HG02970 (cell line): ENCODE measurements around the gene DNM1L.
"Not testable (repeated sequence)": the region's sequence is repeated elsewhere in the genome, so short reads cannot be mapped to it uniquely, and the experiment has no call there.

ENCODE experiments used
- ATAC-seq: cut with Tn5 transposase; IDR thresholded peaks from one replicate; pipeline ENCODE4 v1.9.1; 2021; ENCODE audit warnings: mild to moderate bottlenecking, moderate library complexity, moderate number of reproducible peaks; ENCODE audit not compliant: unreplicated experiment, low FRiP score

Gene DNM1L

GRCh38 chr12:32695787-32696186 lies 16.7 kb downstream of the DNM1L start:
- no peak for ATAC-seq

- ATAC-seq: no peak
These were observed 18.3 kb downstream of the DNM1L start for GRCh38 chr12:32697445-32697844.

- no peak for ATAC-seq
These were observed 19.2 kb downstream of the DNM1L start for GRCh38 chr12:32698285-32698684.

GRCh38 chr12:32699437-32699836 lies 20.3 kb downstream of the DNM1L start:
- not testable (repeated sequence) for ATAC-seq

- ATAC-seq: no peak
These were observed 23.4 kb downstream of the DNM1L start for GRCh38 chr12:32702473-32702872.

GRCh38 chr12:32702946-32703345 lies 23.8 kb downstream of the DNM1L start:
- no peak for ATAC-seq

- ATAC-seq: no peak
These were observed 26.7 kb downstream of the DNM1L start for GRCh38 chr12:32705783-32706182.

- no peak for ATAC-seq
These were observed 27.4 kb downstream of the DNM1L start for GRCh38 chr12:32706335-32707024.

GRCh38 chr12:32708926-32709325 lies 29.8 kb downstream of the DNM1L start:
- ATAC-seq: no peak

GRCh38 chr12:32714772-32715171 lies 35.7 kb downstream of the DNM1L start:
- no peak for ATAC-seq

GRCh38 chr12:32718926-32719325 lies 39.8 kb downstream of the DNM1L start:
- no peak for ATAC-seq

- not testable (repeated sequence) for ATAC-seq
These were observed 46.2 kb downstream of the DNM1L start for GRCh38 chr12:32725308-32725707.

GRCh38 chr12:32726286-32726685 lies 47.2 kb downstream of the DNM1L start:
- no peak for ATAC-seq

- ATAC-seq: no peak
These were observed 48.1 kb downstream of the DNM1L start for GRCh38 chr12:32727237-32727636.

- ATAC-seq: no peak
These were observed 55.9 kb downstream of the DNM1L start for GRCh38 chr12:32734952-32735351.

- ATAC-seq: no peak
These were observed 57.3 kb downstream of the DNM1L start for GRCh38 chr12:32736445-32736844.

GRCh38 chr12:32737715-32738114 lies 58.6 kb downstream of the DNM1L start:
- ATAC-seq: no peak

- ATAC-seq: no peak
These were observed 60.2 kb downstream of the DNM1L start for GRCh38 chr12:32739279-32739678.

- ATAC-seq: no peak
These were observed 63.0 kb downstream of the DNM1L start for GRCh38 chr12:32742133-32742532.

GRCh38 chr12:32743264-32743663 lies 64.2 kb downstream of the DNM1L start:
- ATAC-seq: no peak

GRCh38 chr12:32753605-32754004 lies 74.5 kb downstream of the DNM1L start:
- no peak for ATAC-seq

- no peak for ATAC-seq
These were observed 75.0 kb downstream of the DNM1L start for GRCh38 chr12:32754111-32754510.
